GM12875 (cell line): ENCODE results near the gene SLC11A1.
A peak's percentile ranks its signal among the peaks of the same experiment; 100 is the strongest.

Experiments
- H3K4me3 ChIP-seq: one replicate; pipeline ENCODE4 v1.5.1; 2011; ENCODE audit warnings: low read depth, low read length, control low read depth
- CTCF ChIP-seq: IDR thresholded peaks from 2 replicates; pipeline ENCODE4 v1.5.1; 2011; ENCODE audit warnings: low read depth, mild to moderate bottlenecking, control low read depth, inconsistent platforms, low read length, moderate library complexity, borderline replicate concordance; ENCODE audit not compliant: insufficient read depth

Gene SLC11A1

DNA sequence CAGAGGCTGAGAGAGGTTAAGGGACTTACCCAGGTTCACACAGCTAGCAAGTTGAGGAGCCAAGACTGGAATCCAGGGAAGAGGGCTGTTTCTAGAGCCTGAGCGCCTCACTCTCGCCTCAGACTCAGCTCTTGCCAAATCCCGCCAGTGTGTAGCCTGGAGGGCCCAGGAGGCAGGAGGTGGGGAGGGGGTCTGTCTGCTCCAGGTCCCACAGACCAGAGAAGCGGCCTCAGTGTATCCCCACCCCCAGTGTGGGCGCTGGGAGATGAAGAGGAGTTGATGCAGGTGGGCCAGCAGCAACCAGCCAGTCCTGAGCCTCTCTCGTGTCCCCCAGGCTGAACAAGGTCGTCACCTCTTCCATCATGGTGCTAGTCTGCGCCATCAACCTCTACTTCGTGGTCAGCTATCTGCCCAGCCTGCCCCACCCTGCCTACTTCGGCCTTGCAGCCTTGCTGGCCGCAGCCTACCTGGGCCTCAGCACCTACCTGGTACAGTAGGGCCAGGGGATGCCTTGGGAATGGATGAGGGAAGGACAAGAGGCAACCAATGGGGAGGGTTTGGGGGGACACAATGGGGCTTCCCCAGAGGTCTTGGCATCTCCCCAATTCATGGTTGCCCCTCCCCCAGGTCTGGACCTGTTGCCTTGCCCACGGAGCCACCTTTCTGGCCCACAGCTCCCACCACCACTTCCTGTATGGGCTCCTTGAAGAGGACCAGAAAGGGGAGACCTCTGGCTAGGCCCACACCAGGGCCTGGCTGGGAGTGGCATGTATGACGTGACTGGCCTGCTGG is 12.4 kb downstream of the SLC11A1 start:
- no peak for TF ChIP-seq CTCF
- no peak overlapping the region for H3K4me3 ChIP-seq

GRCh38 chr2:218395090-218395444 is 13.0 kb downstream of the SLC11A1 start:
- TF ChIP-seq CTCF, result no peak
- H3K4me3 ChIP-seq, result no peak overlapping the region

DNA sequence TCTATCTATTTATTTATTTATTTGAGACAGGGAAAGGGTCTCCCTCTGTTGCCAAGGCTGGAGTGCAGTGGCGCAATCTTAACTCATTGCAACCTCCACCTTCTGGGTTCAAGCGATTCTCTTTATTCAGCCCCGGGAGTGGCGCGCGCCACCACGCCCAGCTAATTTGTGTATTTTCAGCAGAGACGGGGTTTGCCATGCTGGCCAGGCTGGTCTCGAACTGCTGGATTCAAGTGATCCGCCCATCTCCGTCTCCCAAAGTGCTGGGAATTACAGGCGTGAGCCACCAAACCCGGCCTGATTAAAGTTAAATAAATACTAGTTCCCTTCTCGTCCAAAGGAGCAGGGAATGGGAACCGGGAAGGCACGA is 13.4 kb downstream of the SLC11A1 start:
- peak overlapping the region; percentile 22 for H3K4me3 ChIP-seq

GRCh38 chr2:218395826-218396687 is 14.0 kb downstream of the SLC11A1 start:
- peak overlapping the region; percentile 62 for H3K4me3 ChIP-seq
- TF ChIP-seq CTCF, result peak; percentile 90

More for the DNA sequence above, 13.4 kb downstream of the SLC11A1 start:
- TF ChIP-seq CTCF, result no peak

- H3K4me3 ChIP-seq, result peak overlapping the region; percentile 62
- TF ChIP-seq CTCF, result no peak
Measured at GRCh38 chr2:218396688-218397462, 14.8 kb downstream of the SLC11A1 start.

DNA sequence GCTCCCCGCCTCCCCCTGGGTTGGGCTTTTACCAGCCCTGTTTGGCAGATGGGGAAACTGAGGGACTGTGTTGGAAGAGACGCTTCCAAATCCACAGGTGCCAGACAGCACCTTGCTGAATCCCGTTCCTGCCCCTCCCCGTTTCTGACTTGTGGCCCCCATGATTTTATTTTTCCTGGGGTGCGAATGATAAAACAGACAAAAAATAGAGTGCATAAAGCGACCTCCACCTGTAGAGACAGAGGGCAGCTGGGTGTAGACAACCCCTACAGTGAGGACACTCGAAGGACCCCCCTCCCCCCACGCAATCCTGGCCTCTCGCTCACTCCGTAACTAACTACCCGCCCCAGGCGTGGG is 15.4 kb downstream of the SLC11A1 start:
- H3K4me3 ChIP-seq, result peak overlapping the region; percentile 62

More for the DNA sequence above, 15.4 kb downstream of the SLC11A1 start:
- no peak for TF ChIP-seq CTCF
